Measurements from ENCODE around the gene ITIH4.

The ITIH4 gene

GRCh38 chr3:52816654-52817053, 13.8 kb downstream of the ITIH4 start:
- Histone ChIP-seq H3K4me1 (ENCODE audit: control insufficient read depth, low read length) (no peaks in the 10 kb centered on the region), H3K9me3 (ENCODE audit: control insufficient read depth, insufficient read depth, low read length) (no peaks in the 10 kb centered on the region), H3K4me3 (ENCODE audit: low read length) (no peak overlapping the region), H3K4me2 (ENCODE audit: low read length) (no peak overlapping the region), H3K27ac (ENCODE audit: low read depth, low read length) (no peak overlapping the region), H3K9me2 (replicated peaks; ENCODE audit: control insufficient read depth, low read length) (no peaks in the 10 kb centered on the region), H4K20me1 (ENCODE audit: control insufficient read depth, insufficient read depth, low read depth, low read length) (no peaks in the 10 kb centered on the region; the same call in 1 of the 2 replicates), H3F3A (ENCODE audit: control insufficient read depth, insufficient read depth) (no peaks in the 10 kb centered on the region), H3K79me2 (ENCODE audit: control insufficient read depth, low read length) (no peaks in the 10 kb centered on the region), H3K36me3 (ENCODE audit: control insufficient read depth, low read length) (no peaks in the 10 kb centered on the region), H3K27me3 (ENCODE audit: control insufficient read depth, low read length) (no peaks in the 10 kb centered on the region)
- TF ChIP-seq EZH2phosphoT487 (IDR thresholded peaks at IDR 0.05; ENCODE audit: borderline replicate concordance, low read length), result no peak
- TF ChIP-seq CTCF (IDR thresholded peaks at IDR 0.05; ENCODE audit: low read depth, low read length, poor library complexity, severe bottlenecking), result no peak

GRCh38 chr3:52816199-52816598, 14.3 kb downstream of the ITIH4 start:
- Histone ChIP-seq H3K4me3 (ENCODE audit: low read length) (no peak overlapping the region), H3K4me1 (ENCODE audit: control insufficient read depth, low read length) (no peaks in the 10 kb centered on the region), H3K9me3 (ENCODE audit: control insufficient read depth, insufficient read depth, low read length) (no peaks in the 10 kb centered on the region), H3K27me3 (ENCODE audit: control insufficient read depth, low read length) (no peaks in the 10 kb centered on the region), H3K27ac (ENCODE audit: low read depth, low read length) (no peak overlapping the region), H3K9me2 (replicated peaks; ENCODE audit: control insufficient read depth, low read length) (no peaks in the 10 kb centered on the region), H3K4me2 (ENCODE audit: low read length) (no peak overlapping the region), H3K79me2 (ENCODE audit: control insufficient read depth, low read length) (no peaks in the 10 kb centered on the region), H4K20me1 (ENCODE audit: control insufficient read depth, insufficient read depth, low read depth, low read length) (no peaks in the 10 kb centered on the region; the same call in 1 of the 2 replicates), H3K36me3 (ENCODE audit: control insufficient read depth, low read length) (no peaks in the 10 kb centered on the region), H3F3A (ENCODE audit: control insufficient read depth, insufficient read depth) (no peaks in the 10 kb centered on the region)
- TF ChIP-seq EZH2phosphoT487 (IDR thresholded peaks at IDR 0.05; ENCODE audit: borderline replicate concordance, low read length), result no peak
- TF ChIP-seq CTCF (IDR thresholded peaks at IDR 0.05; ENCODE audit: low read depth, low read length, poor library complexity, severe bottlenecking), result no peak

- no peak overlapping the region for H3K27ac ChIP-seq (ENCODE audit: low read depth, low read length)
- no peaks in the 10 kb centered on the region for H3K36me3 ChIP-seq (ENCODE audit: control insufficient read depth, low read length)
- no peak overlapping the region for H3K4me3 ChIP-seq (ENCODE audit: low read length)
- H4K20me1 ChIP-seq (ENCODE audit: control insufficient read depth, insufficient read depth, low read depth, low read length), result no peaks in the 10 kb centered on the region
- no peaks in the 10 kb centered on the region for H3F3A ChIP-seq (ENCODE audit: control insufficient read depth, insufficient read depth)
- H3K27me3 ChIP-seq (ENCODE audit: control insufficient read depth, low read length), result no peaks in the 10 kb centered on the region
- no peaks in the 10 kb centered on the region for H3K4me1 ChIP-seq (ENCODE audit: control insufficient read depth, low read length)
- no peaks in the 10 kb centered on the region for H3K9me2 ChIP-seq (replicated peaks; ENCODE audit: control insufficient read depth, low read length)
- H3K9me3 ChIP-seq (ENCODE audit: control insufficient read depth, insufficient read depth, low read length), result no peaks in the 10 kb centered on the region
- H3K4me2 ChIP-seq (ENCODE audit: low read length), result no peak overlapping the region
- H3K79me2 ChIP-seq (ENCODE audit: control insufficient read depth, low read length), result no peaks in the 10 kb centered on the region
- TF ChIP-seq CTCF (IDR thresholded peaks at IDR 0.05; ENCODE audit: low read depth, low read length, poor library complexity, severe bottlenecking) (no peak), EZH2phosphoT487 (IDR thresholded peaks at IDR 0.05; ENCODE audit: borderline replicate concordance, low read length) (no peak)
Observed at GRCh38 chr3:52813810-52814209, 16.7 kb downstream of the ITIH4 start.

Data from DOHH2 (cell line).